Neural cell (in vitro differentiated cells): ENCODE data around the gene PIAS2.

Source experiments
- EZH2 ChIP-seq: fragments of 200-600, 300-800 bp; shearing (Covaris generic), sonication (generic); IDR thresholded peaks from 2 replicates; pipeline ENCODE4 v1.6.1; 2014; ENCODE audit warnings: antibody characterized with exemption, low read length, borderline replicate concordance, mild to moderate bottlenecking; ENCODE audit not compliant: insufficient read depth, poor library complexity, severe bottlenecking
- POLR2AphosphoS5 ChIP-seq: IDR thresholded peaks from 2 replicates; pipeline ENCODE4 v1.6.1; 2012
- TF ChIP-seq, protein P1 (sequence below): fragments of 450-650 bp; IDR thresholded peaks from 2 replicates; pipeline ENCODE4 v1.5.1; 2014; ENCODE audit warnings: antibody characterized with exemption, mild to moderate bottlenecking, moderate library complexity; ENCODE audit not compliant: poor library complexity, severe bottlenecking

GRCh38 chr18:46756025-46756558 lies 161.2 kb downstream of the PIAS2 start:
- TF ChIP-seq, protein P1, sequence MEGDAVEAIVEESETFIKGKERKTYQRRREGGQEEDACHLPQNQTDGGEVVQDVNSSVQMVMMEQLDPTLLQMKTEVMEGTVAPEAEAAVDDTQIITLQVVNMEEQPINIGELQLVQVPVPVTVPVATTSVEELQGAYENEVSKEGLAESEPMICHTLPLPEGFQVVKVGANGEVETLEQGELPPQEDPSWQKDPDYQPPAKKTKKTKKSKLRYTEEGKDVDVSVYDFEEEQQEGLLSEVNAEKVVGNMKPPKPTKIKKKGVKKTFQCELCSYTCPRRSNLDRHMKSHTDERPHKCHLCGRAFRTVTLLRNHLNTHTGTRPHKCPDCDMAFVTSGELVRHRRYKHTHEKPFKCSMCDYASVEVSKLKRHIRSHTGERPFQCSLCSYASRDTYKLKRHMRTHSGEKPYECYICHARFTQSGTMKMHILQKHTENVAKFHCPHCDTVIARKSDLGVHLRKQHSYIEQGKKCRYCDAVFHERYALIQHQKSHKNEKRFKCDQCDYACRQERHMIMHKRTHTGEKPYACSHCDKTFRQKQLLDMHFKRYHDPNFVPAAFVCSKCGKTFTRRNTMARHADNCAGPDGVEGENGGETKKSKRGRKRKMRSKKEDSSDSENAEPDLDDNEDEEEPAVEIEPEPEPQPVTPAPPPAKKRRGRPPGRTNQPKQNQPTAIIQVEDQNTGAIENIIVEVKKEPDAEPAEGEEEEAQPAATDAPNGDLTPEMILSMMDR = no peak
- TF ChIP-seq EZH2 (no peak), POLR2AphosphoS5 (no peak)
